ENCODE results near the gene CCDC88A.
A peak's percentile ranks its signal among the peaks of the same experiment; 100 is the strongest.
"Not testable (repeated sequence)": the region's sequence is repeated elsewhere in the genome, so short reads cannot be mapped to it uniquely, and the experiment has no call there.

Gene CCDC88A

GRCh38 chr2:55282110-55282917, 137.3 kb downstream of the CCDC88A start:
- DNase-seq = peak; percentile 91

- DNase-seq = not testable (repeated sequence)
Measured at GRCh38 chr2:55280851-55281546, 138.7 kb downstream of the CCDC88A start.

- DNase-seq = not testable (repeated sequence)
Measured at GRCh38 chr2:55279859-55280424, 139.7 kb downstream of the CCDC88A start.

GRCh38 chr2:55279214-55279835, 140.3 kb downstream of the CCDC88A start:
- DNase-seq = not testable (repeated sequence)

GRCh38 chr2:55277310-55277709, 142.3 kb downstream of the CCDC88A start:
- DNase-seq = no peak

- not testable (repeated sequence) for DNase-seq
Measured at GRCh38 chr2:55274346-55274745, 145.3 kb downstream of the CCDC88A start.

- no peak for DNase-seq
Measured at GRCh38 chr2:55269645-55269990, 150.0 kb downstream of the CCDC88A start.

- peak; percentile 97 for DNase-seq
Measured at GRCh38 chr2:55268907-55269644, 150.6 kb downstream of the CCDC88A start, which contains the start of gene MTIF2. Gene MTIF2 (minus strand): TSS chr2:55269231. CDS start chr2:55263858, 5,373 bp downstream.

GRCh38 chr2:55268288-55268906, 151.3 kb downstream of the CCDC88A start:
- DNase-seq = no peak

GRCh38 chr2:55259586-55259985, 160.1 kb downstream of the CCDC88A start:
- DNase-seq = not testable (repeated sequence)

- no peak for DNase-seq
Measured at GRCh38 chr2:55252832-55253231, 166.8 kb downstream of the CCDC88A start.

- no peak for DNase-seq
Measured at GRCh38 chr2:55247025-55247424, 172.6 kb downstream of the CCDC88A start.

GRCh38 chr2:55245411-55245810, 174.2 kb downstream of the CCDC88A start:
- DNase-seq = no peak

- no peak for DNase-seq
Measured at GRCh38 chr2:55242617-55243016, 177.0 kb downstream of the CCDC88A start.

GRCh38 chr2:55241582-55241981, 178.1 kb downstream of the CCDC88A start:
- DNase-seq = not testable (repeated sequence)

- DNase-seq = no peak
Measured at GRCh38 chr2:55239656-55240222, 179.9 kb downstream of the CCDC88A start.

Measured in left hindlimb (tissue), 1 donor.